Lower leg skin (tissue), 3 donors: ENCODE measurements around the gene SNRPD3.
"Not testable (repeated sequence)": the region's sequence is repeated elsewhere in the genome, so short reads cannot be mapped to it uniquely, and the experiment has no call there.

ENCODE experiments used
- CTCF ChIP-seq, 3 donors: fragments of 450-650 bp; IDR thresholded peaks; one replicate each; pipeline ENCODE4 v1.5.1; 2016; ENCODE audit warnings: antibody characterized with exemption in 3 of 3, mild to moderate bottlenecking in 3 of 3, moderate library complexity in 2 of 3
- POLR2A ChIP-seq, 2 donors: fragments of 450-650 bp; IDR thresholded peaks; one replicate each; pipeline ENCODE4 v1.6.1; 2016 to 2017; ENCODE audit warnings: antibody characterized with exemption in 2 of 2, mild to moderate bottlenecking in 1 of 2, moderate library complexity in 1 of 2

DNA sequence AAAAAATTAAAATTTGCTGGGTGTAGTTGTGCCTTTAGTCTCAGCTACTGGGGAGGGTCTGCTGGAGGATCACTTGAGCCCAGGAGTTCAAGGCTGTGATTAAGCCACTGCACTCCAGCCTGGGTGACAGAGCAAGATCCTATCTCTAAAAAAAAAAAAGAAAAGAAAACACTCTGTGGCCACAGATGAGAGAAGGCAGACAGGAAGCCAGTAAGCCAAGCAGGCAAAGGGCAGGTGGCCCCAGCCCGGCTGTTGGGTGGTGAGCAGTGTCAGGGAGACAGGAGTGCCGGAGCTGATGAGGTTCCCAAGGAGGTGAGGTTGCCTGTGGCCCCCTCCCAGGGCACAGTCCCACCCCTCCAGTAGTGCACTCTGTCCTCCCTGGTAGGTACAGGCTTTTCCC is 66.8 kb downstream of the SNRPD3 start:
- TF ChIP-seq CTCF, POLR2A (IDR thresholded peaks at IDR 0.05): not testable (repeated sequence)
